Measurements from ENCODE around the gene JARID2. TPM values are rescaled to one million over a fixed set of nuclear protein-coding genes. Genes with fewer than 3 reads are reported as not detected.

JARID2 gene
- total and polyA plus RNA-seq, 2 of the 4 experiments (the other 2 are of a cell fraction): 9.6 to 12.9 TPM

DNA sequence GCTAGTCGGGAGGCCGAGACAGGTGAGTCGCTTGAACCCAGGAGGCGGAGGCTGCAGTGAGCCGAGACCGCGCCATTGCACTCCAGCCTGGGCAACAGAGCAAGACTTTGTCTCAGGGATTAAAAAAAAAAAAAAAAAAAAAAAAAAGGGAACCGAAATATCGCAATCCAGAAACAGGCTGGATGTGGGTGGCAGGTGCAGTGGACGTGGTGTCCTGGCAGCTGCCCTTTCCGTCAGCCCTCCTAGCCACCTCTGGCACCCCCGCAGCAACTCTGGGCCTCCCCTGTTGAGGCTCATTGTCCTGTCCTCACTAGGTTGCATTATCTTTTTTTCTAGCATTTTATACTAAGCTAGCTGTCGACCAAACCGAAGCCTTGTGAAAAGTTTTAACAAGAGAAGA, 303.5 kb downstream of the JARID2 start:
- Histone ChIP-seq H2BK5ac (ENCODE audit: low read depth, low read length, poor library complexity, severe bottlenecking) (no peak overlapping the region), H4K91ac (ENCODE audit: insufficient read depth, low read depth, low read length) (no peak overlapping the region), H3K9me3 (ENCODE audit: control insufficient read depth, insufficient read depth, low read length) (no peaks in the 10 kb centered on the region), H3K18ac (ENCODE audit: low read depth, low read length) (no peak overlapping the region), H4K5ac (ENCODE audit: low read depth, low read length) (no peak overlapping the region), H3K9ac (ENCODE audit: low read depth, low read length) (no peak overlapping the region), H3K36me3 (ENCODE audit: control insufficient read depth, insufficient read depth, low read length) (no peaks in the 10 kb centered on the region), H3K27me3 (ENCODE audit: control insufficient read depth, insufficient read depth, low read length) (no peaks in the 10 kb centered on the region), H2BK20ac (ENCODE audit: low read depth, low read length) (no peak overlapping the region), H3K27ac (ENCODE audit: insufficient read depth, low read length) (no peak overlapping the region), H2BK120ac (ENCODE audit: low read depth, low read length) (no peak overlapping the region), H3K79me1 (ENCODE audit: low read depth in 1 of 2, low read length in 2 of 2) (peaks cover 0 to 9% of the 10 kb centered on the region in 2 experiments; a peak in 2 of 4 replicates), H3K56ac (ENCODE audit: extremely low read depth, insufficient read depth, low read length) (no peak overlapping the region), H2BK15ac (ENCODE audit: low read depth, low read length) (no peak overlapping the region), H4K20me1 (ENCODE audit: insufficient read depth, low read length) (no peaks in the 10 kb centered on the region; the same call in 1 of the 2 replicates), H3K4me3 (ENCODE audit: insufficient read depth, low read depth, low read length) (no peak overlapping the region), H2AK9ac (replicated peaks; ENCODE audit: low read depth, low read length, poor library complexity) (no peak overlapping the region), H3K4me2 (ENCODE audit: low read depth, low read length) (no peak overlapping the region), H4K8ac (ENCODE audit: low read depth in 2 of 2, low read length in 2 of 2) (no peak overlapping the region), H2AFZ (replicated peaks; ENCODE audit: low read length, poor library complexity) (no peak overlapping the region), H3K23ac (ENCODE audit: low read depth, low read length) (no peak overlapping the region), H3K14ac (replicated peaks; ENCODE audit: low read depth, low read length) (no peak overlapping the region), H2AK5ac (ENCODE audit: low read depth, low read length) (no peak overlapping the region), H3K4me1 (ENCODE audit: control insufficient read depth, insufficient read depth, low read length) (peaks cover 6% of the 10 kb centered on the region), H3K4ac (ENCODE audit: low read depth, low read length) (no peak overlapping the region), H3K9me1 (ENCODE audit: insufficient read depth, low read length) (peaks cover 9% of the 10 kb centered on the region; the same call in 1 of the 2 replicates)
- CTCF ChIA-PET: no interaction called here
- dilution Hi-C loops (cut with HindIII; ENCODE audit: low sequenced_read_pairs, unreplicated experiment) (no loop called here), intact Hi-C loops (cut with micrococcal nuclease) (no loop called here), in situ Hi-C loops (cut with MboI; ENCODE audit: low sequenced_read_pairs) (no loop called here)
- WGBS, 2 experiments (ENCODE audit: extremely low coverage in 2 of 2, insufficient read length in 1 of 2): 100% methylated on average over 4 of the region's 14 CpGs; no CpG with 5 or more reads in 1 of the 2 experiments
- POLR2A ChIA-PET (ENCODE audit: unreplicated experiment): no interaction called here
- DNase-seq (no peak), ATAC-seq (ENCODE audit: low read depth) (no peak)
- BruUV-seq (replicated peaks): no TSS peak
- no peak for TF ChIP-seq FOS (IDR thresholded peaks at IDR 0.05; ENCODE audit: low read depth, low read length)
- no peak for TF ChIP-seq RFX5 (IDR thresholded peaks at IDR 0.05; ENCODE audit: low read depth, low read length)
- TF ChIP-seq MAZ (IDR thresholded peaks at IDR 0.05; ENCODE audit: borderline replicate concordance, low read depth, low read length): no peak
- no peak for TF ChIP-seq SMC3 (IDR thresholded peaks at IDR 0.05; ENCODE audit: low read depth, low read length)
- TF ChIP-seq POLR2A (IDR thresholded peaks at IDR 0.05; ENCODE audit: low read depth, low read length): no peak
- no peak for TF ChIP-seq CHD1 (IDR thresholded peaks at IDR 0.05; ENCODE audit: low read depth, low read length)
- no peak for TF ChIP-seq MAFK (IDR thresholded peaks at IDR 0.05; ENCODE audit: low read depth, low read length)
- no peak for TF ChIP-seq NFE2L2 (IDR thresholded peaks at IDR 0.05; ENCODE audit: low read depth, low read length)
- TF ChIP-seq RCOR1 (IDR thresholded peaks at IDR 0.05; ENCODE audit: insufficient replicate concordance, low read length): no peak
- TF ChIP-seq, protein P1, sequence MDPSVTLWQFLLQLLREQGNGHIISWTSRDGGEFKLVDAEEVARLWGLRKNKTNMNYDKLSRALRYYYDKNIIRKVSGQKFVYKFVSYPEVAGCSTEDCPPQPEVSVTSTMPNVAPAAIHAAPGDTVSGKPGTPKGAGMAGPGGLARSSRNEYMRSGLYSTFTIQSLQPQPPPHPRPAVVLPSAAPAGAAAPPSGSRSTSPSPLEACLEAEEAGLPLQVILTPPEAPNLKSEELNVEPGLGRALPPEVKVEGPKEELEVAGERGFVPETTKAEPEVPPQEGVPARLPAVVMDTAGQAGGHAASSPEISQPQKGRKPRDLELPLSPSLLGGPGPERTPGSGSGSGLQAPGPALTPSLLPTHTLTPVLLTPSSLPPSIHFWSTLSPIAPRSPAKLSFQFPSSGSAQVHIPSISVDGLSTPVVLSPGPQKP (IDR thresholded peaks at IDR 0.05; ENCODE audit: borderline replicate concordance, low read depth, low read length): no peak
- no peak for TF ChIP-seq CEBPB (IDR thresholded peaks at IDR 0.05; ENCODE audit: low read depth, low read length)
- TF ChIP-seq, protein P2, sequence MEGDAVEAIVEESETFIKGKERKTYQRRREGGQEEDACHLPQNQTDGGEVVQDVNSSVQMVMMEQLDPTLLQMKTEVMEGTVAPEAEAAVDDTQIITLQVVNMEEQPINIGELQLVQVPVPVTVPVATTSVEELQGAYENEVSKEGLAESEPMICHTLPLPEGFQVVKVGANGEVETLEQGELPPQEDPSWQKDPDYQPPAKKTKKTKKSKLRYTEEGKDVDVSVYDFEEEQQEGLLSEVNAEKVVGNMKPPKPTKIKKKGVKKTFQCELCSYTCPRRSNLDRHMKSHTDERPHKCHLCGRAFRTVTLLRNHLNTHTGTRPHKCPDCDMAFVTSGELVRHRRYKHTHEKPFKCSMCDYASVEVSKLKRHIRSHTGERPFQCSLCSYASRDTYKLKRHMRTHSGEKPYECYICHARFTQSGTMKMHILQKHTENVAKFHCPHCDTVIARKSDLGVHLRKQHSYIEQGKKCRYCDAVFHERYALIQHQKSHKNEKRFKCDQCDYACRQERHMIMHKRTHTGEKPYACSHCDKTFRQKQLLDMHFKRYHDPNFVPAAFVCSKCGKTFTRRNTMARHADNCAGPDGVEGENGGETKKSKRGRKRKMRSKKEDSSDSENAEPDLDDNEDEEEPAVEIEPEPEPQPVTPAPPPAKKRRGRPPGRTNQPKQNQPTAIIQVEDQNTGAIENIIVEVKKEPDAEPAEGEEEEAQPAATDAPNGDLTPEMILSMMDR (conservative IDR thresholded peaks at IDR 0.05; ENCODE audit: low read depth, low read length): no peak
- TF ChIP-seq BHLHE40 (IDR thresholded peaks at IDR 0.05; ENCODE audit: low read depth, low read length): no peak
